GM10266 (cell line): ENCODE measurements around the gene HMCES.

ENCODE experiments used
- DNase-seq: peaks from one replicate; pipeline ENCODE4 v3.0.0; 2012; ENCODE audit errors: extremely low spot score
- TF ChIP-seq, protein P1 (sequence below): IDR thresholded peaks from 2 replicates; pipeline ENCODE4 v1.5.1; 2012; ENCODE audit warnings: mild to moderate bottlenecking, low read depth; ENCODE audit not compliant: control insufficient read depth, insufficient read depth; ENCODE audit errors: missing control alignments

Gene HMCES

GRCh38 chr3:129286081-129286480, 7.4 kb downstream of the HMCES start:
- TF ChIP-seq, protein P1, sequence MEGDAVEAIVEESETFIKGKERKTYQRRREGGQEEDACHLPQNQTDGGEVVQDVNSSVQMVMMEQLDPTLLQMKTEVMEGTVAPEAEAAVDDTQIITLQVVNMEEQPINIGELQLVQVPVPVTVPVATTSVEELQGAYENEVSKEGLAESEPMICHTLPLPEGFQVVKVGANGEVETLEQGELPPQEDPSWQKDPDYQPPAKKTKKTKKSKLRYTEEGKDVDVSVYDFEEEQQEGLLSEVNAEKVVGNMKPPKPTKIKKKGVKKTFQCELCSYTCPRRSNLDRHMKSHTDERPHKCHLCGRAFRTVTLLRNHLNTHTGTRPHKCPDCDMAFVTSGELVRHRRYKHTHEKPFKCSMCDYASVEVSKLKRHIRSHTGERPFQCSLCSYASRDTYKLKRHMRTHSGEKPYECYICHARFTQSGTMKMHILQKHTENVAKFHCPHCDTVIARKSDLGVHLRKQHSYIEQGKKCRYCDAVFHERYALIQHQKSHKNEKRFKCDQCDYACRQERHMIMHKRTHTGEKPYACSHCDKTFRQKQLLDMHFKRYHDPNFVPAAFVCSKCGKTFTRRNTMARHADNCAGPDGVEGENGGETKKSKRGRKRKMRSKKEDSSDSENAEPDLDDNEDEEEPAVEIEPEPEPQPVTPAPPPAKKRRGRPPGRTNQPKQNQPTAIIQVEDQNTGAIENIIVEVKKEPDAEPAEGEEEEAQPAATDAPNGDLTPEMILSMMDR, result no peak
- DNase-seq, result no peak

DNA sequence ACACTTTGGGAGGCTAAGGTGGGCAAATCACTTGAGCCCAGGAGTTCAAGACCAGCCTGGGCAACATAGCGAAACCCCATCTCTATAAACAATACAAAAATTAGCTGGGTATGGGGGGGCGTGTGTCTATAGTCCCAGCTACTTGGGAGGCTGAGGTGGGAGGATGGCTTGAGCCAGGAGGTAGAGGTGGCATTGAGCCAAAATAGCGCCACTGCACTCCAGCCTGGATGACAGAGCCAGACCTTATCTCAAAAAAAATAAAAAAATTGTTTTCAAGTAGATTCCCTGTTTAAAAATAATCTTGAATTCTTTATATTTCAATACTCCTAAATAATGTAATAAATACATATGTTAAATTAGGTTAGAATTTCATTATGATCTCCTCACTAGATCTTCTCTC, 9.8 kb downstream of the HMCES start:
- DNase-seq, result no peak
- TF ChIP-seq, protein P1, result no peak

- no peak for DNase-seq
- TF ChIP-seq, protein P1, result no peak
Measured at GRCh38 chr3:129289201-129289921, 10.7 kb downstream of the HMCES start.

DNA sequence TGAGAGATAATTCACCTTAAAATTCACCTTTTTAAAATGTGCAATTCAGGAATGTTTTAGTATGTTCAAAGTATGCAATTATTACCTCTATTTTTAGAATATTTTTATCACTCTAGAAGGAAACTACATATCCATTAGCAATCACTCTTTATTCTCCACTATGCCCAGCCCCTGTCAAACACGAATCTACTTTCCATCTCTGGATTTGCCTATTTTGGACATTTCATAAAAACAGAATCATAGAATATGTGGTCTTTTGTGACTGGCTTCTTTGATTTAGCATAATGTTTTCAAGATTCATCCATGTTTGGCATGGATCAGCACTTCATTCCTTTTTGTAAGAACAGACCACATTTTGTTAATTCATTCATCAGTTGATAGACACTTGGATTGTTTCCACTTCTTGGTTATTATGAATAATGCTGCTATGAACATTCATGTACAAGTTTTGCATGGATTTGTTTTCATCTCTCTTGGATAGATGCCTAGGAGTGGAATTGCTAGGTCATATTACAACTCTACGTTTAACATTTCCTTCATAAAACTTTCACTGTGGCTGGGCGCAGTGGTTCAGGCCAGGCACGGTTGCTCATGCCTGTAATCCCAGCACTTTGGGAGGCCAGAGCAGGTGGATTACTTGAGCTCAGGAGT, 12.7 kb downstream of the HMCES start:
- no peak for DNase-seq
- TF ChIP-seq, protein P1, result no peak

DNA sequence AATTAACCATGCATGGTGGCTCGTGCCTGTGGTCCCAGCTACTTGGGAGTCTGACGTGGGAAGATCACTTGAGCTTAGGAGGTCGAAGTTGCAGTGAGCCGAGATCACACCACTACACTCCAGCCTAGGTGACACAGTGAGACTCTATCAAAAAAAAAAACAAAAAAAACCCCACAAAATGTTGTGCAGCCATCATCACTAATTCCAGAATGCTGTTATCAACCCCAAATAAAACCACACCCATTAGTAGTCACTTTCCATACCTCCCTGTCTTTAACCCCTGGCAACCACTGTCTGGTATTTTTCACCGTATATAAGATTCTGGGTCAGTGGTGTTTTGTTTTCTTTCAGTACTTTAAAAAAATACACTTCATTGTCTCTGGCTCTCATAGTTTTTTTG, 16.6 kb downstream of the HMCES start:
- TF ChIP-seq, protein P1, result no peak
- no peak for DNase-seq

DNA sequence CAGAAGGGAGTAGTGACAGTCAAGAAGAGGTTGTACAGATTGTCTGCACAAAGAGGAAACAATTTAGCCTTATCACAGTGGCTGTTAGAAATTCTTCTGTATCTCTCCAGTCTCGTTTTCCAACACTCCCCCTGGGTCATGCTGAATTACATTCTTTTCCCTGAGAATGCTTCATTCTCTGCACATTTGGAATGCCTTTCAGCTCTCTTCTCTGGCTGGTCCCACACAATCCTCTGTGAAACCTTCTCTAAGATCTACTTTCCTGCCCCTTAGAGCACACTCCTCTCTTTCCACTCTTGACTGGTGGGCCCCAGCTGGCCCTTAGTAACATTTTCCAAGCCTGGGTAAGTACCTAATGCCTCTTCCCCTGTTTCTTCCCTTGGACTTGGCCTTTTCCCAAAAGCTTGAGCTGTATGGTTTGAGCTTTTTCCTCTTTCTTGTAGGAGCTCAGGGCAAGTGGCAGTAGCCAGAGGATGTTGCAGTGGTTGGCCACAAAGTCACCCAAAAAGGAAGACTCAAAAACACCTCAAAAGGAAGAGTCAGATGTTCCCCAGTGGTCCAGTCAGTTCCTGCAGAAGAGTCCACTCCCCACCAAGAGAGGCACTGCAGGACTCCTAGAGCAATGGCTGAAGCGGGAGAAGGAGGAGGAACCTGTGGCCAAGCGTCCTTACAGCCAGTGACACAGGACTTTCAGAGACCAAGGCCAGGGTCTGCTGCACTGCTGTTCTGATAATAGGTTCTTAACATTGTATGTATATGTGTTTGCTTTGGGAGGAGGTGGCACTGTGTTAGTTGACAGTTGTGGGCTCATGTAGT, 25.7 kb downstream of the HMCES start:
- no peak for DNase-seq

More for the DNA sequence above, 25.7 kb downstream of the HMCES start:
- TF ChIP-seq, protein P1, result no peak
